GM13977 (cell line): Measurements from ENCODE around the gene CHD6.

Source experiments
- DNase-seq: peaks from one replicate; pipeline ENCODE4 v3.0.0; 2012; ENCODE audit warnings: low spot score
- CTCF ChIP-seq: IDR thresholded peaks from 2 replicates; pipeline ENCODE4 v1.5.1; 2012; ENCODE audit warnings: mild to moderate bottlenecking, control low read depth; ENCODE audit not compliant: insufficient read depth; ENCODE audit errors: extremely low read depth, missing control alignments
- in situ Hi-C: fragments of 300-500 bp; cut with MboI; formaldehyde crosslinking; loops from one replicate; pipeline ENCODE4 v1.12.0; 2022; ENCODE audit warnings: low sequenced_read_pairs, low pct_unique_long_range_greater_than_20kb, mixed read lengths, inconsistent platforms; ENCODE audit not compliant: unreplicated experiment

The CHD6 gene

GRCh38 chr20:41533537-41534136 lies 84.5 kb downstream of the CHD6 start:
- DNase-seq = no peak
- TF ChIP-seq CTCF = no peak
- in situ Hi-C loops = no loop called here

- no peak for TF ChIP-seq CTCF
- in situ Hi-C loops = no loop called here
- no peak for DNase-seq
Observed at GRCh38 chr20:41532935-41533334, 85.2 kb downstream of the CHD6 start.

GRCh38 chr20:41531518-41532275 lies 86.5 kb downstream of the CHD6 start:
- DNase-seq = no peak
- in situ Hi-C loops = no loop called here
- no peak for TF ChIP-seq CTCF

GRCh38 chr20:41530923-41531322 lies 87.3 kb downstream of the CHD6 start:
- TF ChIP-seq CTCF = no peak
- no peak for DNase-seq
- in situ Hi-C loops = no loop called here

GRCh38 chr20:41526327-41526726 lies 91.8 kb downstream of the CHD6 start:
- DNase-seq = no peak
- in situ Hi-C loops = no loop called here
- TF ChIP-seq CTCF = no peak

- no peak for DNase-seq
- no peak for TF ChIP-seq CTCF
- in situ Hi-C loops = no loop called here
Observed at GRCh38 chr20:41524980-41525613, 93.1 kb downstream of the CHD6 start.
